Astrocyte of the hippocampus (primary cell): ENCODE results near the gene OCLN.
"Not testable (repeated sequence)": the region's sequence is repeated elsewhere in the genome, so short reads cannot be mapped to it uniquely, and the experiment has no call there.

ENCODE experiments used
- DNase-seq: peaks from one replicate; pipeline ENCODE4 v3.0.0; 2011; ENCODE audit warnings: low read depth, low spot score

Gene OCLN

DNA sequence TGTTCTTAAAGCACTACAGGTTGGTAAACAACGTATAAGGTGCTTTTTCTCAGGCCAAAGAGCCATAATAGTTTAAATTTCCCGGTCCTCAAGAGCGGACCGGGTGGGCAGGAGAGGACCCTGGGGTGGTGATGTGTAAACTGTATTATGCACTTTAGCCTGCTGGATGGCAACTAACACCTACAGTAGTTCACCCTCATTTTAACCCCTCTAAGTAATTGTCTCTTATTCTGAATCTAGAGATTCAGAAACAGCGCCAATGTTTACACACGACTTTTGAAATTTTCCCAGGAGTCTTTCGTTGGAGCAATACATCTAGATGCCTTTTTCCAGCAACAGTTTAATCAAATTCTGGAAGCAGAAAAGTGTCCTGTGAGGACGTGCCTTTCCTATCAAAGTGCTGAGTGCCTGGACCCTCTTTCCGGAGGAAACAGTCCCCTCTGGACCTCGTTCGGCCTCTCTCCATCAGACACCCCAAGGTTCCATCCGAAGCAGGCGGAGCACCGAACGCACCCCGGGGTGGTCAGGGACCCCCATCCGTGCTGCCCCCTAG lies 676 bp upstream of the OCLN start:
- DNase-seq = peak; percentile 9

DNA sequence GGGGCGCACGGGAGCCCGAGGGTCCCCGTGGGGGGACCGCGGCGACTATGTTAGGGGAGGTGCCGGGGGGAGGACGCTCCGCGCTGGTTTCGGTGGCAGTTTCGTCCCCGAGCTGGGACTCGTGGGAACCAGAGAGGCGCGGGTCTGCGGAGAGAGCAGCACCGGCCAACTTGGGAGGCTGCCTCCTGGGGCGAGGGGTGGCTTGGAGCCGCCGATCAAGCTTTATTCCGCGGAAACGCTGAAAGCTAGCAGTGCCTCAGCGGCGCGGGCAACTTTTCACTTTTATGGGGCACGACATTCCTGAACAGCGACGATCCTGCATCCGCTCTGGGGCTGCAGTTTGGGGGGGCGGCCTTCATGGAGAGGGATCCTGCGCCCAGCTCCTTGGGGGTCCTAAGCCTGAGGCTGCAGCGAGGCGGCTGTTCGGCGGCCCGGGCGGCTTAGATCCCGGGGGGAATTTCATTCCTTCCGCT lies 369 bp downstream of the OCLN start:
- peak; percentile 47 for DNase-seq

DNA sequence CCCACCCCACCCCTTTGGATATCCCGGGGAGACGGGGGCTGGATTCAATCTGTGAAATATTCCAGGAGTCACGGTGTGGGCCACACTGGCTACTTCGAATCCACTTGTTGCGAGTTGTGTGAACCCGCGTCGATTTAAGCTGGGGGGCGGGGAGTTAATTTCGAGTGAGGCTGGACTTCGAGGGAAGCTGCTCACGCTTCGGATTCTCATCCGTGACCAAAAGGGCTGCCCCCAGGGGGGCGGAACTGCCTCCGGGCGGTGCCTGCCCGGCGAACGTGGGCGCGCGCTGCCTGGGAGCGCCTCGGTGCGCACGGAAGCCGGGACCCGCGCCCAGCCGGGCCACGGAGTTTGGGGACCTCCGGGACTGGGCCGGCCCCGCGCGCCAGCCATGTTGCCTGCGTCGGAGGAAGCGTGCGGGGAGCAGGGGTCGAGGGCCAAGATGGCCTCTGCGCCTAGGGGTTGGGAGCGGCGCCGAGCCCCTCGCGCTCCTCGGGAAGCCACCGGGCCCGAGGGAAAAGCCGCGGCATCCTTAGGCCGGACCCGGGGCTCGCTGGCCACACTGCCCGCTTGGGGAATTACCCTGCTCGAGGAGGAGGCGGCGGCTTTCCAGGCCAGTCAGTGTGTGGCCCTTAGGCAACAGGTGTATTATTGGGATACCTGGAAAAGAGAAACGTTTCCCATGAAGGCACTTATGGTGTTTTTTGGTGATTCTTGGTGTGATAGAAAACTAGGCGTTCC lies 975 bp downstream of the OCLN start:
- DNase-seq = peak; percentile 55

DNA sequence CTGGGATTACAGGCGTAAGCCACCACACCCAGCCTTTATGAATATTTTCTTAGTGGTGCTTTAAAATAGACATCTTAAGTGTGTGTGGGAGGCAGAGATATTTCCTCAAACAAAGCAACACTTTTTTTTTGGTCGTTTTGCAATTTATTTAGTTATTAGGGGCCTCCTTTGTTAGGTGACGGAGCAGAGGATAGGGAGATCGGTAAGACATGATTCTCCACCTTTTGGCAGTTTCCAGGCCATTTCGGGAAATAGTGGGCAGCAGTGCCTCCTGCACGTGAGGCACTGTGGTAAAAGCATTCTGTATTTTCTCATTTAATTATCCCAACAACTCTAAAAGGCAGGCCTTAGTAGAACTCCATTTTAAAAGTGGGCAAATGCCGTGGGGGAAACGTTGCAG lies 1.9 kb downstream of the OCLN start:
- DNase-seq = no peak

DNA sequence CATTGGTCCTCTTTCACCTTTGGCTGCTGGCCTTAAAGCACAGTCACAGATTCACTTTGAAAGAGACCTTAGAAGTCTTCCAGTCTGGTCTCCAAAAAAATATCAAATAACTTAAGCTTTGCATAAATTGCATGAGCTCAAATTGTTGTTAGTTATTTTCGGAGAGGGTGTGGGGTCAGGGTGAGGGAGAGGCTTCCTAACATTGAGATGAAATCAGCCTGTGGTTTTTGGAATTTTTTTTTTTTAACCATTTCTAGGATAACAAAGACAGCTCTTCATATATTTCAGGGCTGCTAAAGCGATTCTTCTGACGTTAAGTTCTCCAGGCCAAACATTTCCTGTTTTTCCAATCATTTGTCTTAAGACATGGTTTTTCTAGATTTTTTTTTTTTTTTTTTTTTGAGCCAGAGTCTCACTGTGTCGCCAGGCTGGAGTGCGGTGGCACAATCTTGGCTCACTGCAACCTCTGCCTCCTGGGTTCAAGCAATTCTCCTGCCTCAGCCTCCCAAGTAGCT lies 4.5 kb downstream of the OCLN start:
- DNase-seq = no peak

DNA sequence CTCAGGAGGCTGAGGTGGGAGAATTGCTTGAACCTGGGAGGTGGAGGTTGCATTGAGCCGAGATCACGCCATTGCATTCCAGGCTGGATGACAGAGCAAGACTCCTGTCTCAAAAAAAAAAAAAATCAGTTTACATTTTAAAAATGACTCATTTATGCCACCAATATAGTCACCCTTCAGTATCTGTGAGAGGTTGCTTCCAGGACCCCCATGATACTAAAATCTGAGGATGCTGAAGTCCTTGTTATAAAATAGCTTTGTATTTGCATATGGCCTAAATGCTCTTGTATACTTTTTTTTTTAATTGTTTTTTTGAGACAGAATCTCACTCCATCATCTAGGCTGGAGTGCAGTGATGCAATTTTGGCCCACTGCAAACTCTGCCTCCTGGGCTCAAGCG lies 5.8 kb downstream of the OCLN start:
- no peak for DNase-seq

DNA sequence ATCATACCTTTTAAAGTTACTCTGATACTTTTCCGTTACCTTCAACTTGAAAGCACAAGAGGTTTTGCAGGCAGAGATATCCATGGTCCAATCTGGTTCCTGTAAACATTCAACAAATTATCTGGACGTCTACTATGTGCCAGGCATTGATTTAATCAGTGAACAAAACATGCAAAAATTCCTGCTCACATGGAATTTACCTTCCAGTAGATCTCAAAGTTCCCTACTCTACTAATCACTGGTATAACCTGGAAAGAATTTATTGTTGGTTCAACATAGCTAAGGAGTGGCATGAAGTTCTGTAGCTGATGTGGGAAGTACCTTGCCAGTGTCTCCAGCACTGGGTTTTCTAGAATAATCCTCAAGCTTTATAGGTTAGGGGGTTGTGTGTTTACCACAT lies 9.8 kb downstream of the OCLN start:
- DNase-seq = peak; percentile 25

DNA sequence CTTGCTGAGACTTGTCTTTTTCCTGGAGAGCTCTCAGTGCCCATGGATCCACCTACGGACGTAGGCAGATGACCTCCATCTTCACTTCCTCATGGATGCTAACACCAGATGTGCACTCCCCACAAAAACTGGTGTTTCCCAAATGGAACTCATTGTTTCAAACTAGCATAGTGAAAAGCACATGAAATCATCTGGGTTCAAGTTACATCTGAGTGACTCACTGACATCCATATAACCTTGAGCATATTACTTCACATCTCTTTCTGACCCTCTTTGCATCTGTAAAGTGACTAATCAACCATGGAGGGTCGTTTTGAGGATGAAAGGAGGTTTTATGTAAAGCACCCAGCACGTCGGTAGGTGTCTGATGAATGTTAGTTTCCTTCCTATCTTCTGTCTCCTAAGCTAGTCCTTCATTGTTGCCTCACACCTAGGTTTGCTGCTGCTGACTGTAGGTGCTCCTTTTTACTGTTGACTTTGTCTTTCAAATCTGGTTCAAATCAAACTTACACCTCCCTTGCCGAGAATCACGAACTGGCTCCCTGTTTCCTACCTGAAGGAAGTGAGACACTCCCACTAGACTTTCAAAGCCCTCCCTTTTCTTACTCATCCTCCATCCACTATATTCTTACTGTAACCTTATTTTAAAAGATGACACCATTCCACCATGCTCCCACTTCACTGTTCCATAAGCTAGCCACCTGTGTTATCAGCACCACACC lies 10.3 kb downstream of the OCLN start:
- peak; percentile 20 for DNase-seq

DNA sequence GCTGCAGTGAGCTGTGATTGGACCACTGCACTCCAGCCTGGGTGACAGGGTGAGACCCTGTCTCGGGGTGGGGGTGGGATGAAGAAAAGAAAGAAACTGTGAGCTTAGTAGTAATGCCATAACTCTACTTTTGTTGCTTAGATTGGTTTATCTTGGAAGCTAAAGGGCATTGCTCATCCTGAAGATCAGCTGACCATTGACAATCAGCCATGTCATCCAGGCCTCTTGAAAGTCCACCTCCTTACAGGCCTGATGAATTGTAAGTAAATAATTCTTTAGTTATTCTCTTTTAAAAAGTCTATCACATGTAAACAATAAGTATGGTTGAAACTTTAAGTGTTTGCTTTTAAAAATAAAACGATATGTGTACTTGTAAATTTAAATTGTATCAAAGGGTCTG lies 11.4 kb downstream of the OCLN start:
- DNase-seq = no peak

DNA sequence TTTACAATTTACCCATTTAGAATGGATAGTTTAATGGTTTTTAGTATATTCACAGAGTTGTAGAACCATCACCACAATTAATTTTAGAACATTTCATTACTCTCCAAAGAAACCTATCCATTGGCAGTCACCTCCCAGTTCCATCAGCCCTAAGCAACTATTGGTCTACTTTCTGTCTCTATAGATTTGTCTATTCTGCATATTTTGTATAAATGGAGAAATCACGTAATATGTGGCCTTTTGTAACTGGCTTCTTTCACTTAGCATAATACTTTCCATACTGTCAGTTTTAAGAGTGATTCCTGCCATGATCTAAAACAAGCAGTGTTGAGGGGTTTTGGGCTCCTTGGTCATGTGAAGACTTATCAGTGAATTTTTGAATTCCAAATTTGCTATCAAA lies 12.7 kb downstream of the OCLN start:
- DNase-seq = no peak

DNA sequence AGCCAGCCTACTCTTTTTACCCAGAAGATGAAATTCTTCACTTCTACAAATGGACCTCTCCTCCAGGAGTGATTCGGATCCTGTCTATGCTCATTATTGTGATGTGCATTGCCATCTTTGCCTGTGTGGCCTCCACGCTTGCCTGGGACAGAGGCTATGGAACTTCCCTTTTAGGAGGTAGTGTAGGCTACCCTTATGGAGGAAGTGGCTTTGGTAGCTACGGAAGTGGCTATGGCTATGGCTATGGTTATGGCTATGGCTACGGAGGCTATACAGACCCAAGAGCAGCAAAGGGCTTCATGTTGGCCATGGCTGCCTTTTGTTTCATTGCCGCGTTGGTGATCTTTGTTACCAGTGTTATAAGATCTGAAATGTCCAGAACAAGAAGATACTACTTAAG lies 16.6 kb downstream of the OCLN start:
- no peak for DNase-seq

DNA sequence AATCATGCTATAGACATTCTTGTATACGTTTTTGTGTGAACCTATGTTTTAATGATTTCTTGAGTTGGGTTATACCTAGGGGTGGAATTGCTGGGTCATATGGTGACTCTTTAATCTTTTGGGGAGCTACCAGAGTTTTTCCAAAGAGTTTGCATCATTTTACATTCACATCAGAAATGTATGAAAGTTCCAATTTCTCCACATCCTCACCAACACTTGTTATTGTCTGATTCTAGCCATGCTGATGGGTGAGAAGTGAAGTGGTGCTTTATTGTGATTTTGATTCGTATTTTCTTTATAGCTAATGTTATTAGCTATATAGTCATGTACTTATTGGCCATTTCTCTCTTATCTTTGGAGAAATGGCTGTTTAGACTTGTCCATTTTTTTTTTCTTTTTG lies 18.1 kb downstream of the OCLN start:
- no peak for DNase-seq

DNA sequence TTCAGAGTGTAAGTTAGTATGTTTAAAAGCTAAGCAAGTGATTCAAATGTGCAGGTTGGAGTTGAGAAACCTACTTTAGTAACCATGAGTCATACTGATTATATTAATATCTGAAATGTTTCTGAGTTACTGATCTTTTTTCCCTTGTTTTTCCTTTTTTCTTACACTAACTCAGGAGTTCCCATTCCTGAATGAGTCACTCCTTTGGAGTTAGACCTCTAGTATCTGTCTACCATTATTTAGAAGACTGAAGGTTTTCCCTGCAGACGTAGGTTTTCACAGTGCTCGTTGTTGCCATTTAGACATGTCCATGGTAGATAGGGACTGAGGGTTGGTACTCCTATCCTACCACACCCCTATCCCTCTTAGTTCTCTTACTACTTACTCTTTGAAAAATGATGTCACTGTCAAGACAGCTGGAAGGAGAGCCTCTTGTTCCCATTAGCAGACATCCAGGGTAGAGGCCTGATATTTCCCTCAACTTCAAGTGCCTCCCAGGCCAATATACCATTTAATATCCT lies 20.2 kb downstream of the OCLN start:
- peak; percentile 41 for DNase-seq

DNA sequence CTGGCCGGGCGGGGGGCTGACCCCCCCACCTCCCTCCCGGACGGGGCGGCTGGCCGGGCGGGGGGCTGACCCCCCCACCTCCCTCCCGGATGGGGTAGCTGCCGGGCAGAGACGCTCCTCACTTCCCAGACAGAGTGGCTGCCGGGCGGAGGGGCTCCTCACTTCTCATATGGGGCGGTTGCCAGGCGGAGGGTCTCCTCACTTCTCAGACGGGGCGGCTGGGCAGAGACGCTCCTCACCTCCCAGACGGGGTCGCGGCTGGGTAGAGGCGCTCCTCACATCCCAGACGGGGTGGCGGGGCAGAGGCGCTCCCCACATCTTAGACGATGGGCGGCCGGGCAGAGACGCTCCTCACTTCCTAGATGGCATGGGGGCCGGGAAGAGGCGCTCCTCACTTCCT lies 23.0 kb downstream of the OCLN start:
- not testable (repeated sequence) for DNase-seq

DNA sequence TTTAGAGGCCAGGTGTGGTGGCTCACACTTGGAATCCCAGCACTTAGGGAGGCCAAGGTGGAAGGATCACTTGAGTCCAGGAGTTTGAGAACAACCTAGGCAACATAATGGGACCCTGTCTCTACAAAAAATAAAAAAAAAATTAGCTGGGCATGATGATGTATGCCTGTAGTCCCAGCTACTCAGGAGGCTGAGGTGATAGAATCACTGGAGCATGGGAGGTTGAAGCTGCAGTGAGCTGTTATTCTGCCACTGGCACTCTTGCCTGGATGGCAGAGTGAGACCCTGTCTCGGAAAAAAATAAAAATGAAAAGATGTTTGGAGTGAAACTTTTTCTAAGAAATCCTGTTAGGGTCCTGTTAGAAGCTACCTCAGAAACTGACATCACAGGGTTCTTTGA lies 24.2 kb downstream of the OCLN start:
- no peak for DNase-seq

DNA sequence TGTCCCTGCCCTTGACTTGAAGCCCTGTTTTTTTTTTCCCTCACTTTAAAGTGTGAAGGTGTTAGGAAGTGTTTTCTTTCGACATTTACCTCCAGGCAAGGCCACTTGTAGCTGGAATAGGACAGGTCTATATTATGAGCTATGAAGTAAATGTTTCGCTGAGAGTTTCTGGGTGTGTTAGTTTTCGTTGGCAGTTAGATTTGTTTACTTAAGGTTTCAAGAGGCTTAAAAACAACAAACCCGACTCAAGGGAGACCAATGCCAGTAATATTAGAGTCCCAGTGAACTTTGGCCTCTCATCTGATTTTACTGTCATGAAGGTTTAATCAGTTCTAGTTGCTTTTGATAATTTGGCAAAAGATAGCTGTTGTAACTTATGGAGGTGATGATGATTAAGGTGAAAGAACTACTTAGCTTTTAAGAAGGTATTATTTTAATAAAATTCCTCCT lies 25.2 kb downstream of the OCLN start:
- DNase-seq = peak; percentile 48

DNA sequence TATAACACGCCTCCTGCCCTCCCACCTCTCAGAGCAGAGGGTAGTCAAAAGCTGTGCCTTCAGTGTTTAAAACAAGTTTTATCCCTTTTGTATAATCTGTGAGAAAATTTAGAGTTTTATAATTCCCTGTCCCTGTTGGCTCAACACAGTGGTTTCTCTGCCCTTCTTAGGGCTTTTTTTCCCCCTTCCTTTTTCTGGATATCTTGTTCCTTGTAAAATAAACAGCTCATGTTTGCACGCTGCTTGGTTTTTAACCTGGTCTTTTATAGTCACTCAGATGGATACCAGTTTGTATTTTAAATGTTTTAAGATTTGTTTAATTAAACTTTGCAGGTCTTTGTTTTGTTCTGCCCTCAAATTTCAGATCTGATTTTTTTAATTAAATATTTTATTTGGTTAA lies 26.7 kb downstream of the OCLN start:
- DNase-seq = no peak

DNA sequence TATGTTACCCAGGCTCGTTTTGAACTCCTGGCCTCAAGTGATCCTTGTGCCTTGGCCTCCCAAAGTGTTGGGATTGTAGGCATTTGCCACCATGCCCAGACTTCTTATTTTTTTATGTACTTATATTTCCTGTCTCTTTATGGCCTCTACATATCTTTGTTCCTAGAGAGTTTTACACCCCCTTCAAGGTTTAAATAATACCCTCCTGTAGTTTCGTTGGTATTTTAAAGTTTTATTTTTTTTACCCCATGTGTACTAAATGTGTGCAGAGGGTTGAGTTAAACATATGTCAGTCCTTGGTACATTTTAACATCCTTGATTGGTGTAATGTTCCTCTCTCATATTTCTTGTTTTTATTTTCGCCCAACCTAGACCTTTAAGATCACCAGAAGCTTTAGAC lies 29.4 kb downstream of the OCLN start:
- DNase-seq = no peak

DNA sequence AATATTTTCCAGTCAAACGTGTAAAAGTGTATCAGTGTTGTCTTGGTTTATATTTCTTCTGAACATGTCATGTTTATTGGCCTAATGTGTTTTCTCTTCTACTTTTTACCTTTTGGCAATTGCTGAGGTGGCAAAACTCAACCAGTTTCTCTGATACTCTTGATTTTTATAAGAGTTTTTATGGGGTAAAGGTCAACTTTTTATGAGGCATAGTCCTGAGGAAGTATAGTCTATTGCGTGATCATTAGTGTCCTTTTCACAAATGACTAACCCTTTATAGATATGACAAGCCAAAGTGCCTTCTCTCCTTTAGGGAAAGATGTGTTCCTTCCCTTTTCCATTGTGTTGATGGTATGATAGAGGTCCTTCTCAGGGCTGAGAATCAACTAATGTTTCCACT lies 32.9 kb downstream of the OCLN start:
- no peak for DNase-seq

DNA sequence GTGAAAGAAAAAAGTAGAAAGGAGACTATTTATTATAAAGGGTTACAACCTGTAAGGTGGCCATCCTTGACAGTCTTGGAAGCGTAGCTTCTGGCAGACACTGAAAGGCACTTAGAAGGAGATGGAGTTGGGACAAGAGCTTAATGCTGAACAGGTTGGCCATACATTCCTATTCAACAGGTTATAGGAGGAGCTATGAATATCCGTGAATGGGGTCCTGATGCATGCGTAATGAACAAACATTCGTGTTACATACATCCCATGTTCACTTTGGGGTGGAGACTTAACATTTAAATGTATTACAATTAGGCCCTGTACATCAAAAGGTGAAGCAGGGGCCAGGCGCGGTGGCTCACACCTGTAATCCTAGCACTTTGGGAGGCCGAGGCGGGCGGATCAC lies 34.1 kb downstream of the OCLN start:
- DNase-seq = no peak

DNA sequence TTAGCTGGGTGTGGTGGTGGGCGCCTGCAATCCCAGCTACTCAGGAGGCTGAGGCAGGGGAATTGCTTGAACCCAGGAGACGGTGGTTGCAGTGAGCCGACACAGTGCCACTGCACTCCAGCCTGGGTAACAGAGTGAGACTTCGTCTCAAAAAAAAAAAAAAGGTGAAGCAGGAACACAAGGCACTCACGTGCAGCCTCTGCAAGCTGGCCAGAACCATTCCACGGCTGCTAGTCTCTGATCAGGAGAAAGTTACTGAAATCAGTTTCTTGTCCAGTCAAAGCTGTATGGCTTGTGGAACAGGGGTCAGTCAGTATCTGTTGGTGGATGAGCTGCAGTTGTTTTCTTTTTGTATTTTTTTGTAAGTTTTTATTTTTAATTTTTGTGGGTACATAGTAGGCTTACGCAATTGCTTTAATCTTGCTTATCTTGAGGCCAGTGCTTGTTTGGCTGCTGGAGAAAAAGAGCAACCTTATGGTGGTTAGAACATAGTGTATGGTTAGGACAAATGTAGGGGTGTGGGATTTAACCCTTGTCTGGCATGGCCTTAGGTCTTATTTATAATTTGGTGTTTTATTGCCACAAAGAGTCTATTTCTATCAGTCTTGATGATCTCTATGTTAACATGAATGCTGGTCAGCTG lies 34.7 kb downstream of the OCLN start:
- DNase-seq = no peak

DNA sequence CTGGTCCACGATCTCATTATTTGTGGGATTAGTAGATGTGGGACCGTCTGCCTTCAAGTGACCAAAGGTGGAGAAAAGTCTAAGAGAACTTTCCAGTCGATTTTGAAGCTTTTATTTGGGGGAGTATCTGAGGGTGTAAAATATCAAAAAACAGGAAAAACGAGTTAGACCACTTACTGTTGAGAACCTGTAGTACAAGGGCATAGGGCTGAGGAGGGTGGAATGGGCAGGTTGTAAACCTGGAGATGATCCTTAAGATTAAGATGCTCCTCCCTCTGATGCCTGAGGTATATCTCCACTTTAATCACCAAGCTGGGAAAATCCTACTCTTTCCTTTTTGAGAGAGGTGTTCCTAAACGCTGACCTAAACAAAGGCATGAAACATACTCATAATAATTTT lies 35.4 kb downstream of the OCLN start:
- DNase-seq = no peak
